ENCODE data around the gene SMC6. TPM values are rescaled to one million over a fixed set of nuclear protein-coding genes. Genes with fewer than 3 reads are reported as not detected.

Gene SMC6
- total RNA-seq, 1 donor from 2014 or later = 35.5 TPM

- FAIRE-seq = no peak
These were observed 95.9 kb downstream of the SMC6 start for GRCh38 chr2:17657759-17658158.

DNA sequence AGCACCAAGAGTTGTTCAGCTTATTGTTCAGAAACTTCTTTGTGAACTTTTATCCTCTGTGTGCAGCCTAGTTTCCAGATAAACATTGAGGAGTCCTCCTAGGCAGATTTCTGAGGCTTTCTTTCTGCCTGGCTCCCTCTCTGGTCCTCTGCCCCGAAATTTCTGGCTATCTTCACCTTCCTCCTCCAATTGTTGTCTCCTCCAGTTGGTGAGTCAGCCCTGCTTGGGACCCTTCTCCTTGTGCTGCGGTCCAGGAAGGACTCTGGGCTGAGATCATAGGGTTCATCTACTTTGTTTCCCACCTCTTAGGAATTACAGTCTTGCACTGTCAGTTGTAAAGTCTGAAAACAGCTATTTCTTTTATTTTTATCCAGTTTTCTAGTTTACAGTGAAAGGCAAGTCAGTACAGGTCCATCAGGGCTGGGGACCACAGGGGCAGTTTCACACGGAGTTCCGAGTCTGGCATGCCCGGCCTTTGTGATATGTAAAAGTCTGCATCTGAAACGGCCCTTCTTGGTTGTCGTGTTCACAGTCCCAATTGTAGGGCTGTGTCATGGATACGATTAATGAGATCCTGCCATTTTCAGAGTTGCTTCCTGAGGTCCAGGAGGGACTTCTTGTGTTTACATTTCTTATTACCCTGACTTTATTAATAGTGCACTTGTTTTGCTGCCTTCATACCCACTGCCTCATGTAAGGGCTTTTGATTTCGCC is 100.8 kb downstream of the SMC6 start:
- FAIRE-seq (no peak), DNase-seq (ENCODE audit: low spot score in 2 of 2) (no peak)

More at GRCh38 chr2:17657759-17658158, 95.9 kb downstream of the SMC6 start:
- no peak for DNase-seq (ENCODE audit: low spot score in 2 of 2)

GRCh38 chr2:17649026-17649425 is 104.6 kb downstream of the SMC6 start:
- DNase-seq (ENCODE audit: low spot score in 2 of 2) = no peak
- FAIRE-seq = no peak

DNA sequence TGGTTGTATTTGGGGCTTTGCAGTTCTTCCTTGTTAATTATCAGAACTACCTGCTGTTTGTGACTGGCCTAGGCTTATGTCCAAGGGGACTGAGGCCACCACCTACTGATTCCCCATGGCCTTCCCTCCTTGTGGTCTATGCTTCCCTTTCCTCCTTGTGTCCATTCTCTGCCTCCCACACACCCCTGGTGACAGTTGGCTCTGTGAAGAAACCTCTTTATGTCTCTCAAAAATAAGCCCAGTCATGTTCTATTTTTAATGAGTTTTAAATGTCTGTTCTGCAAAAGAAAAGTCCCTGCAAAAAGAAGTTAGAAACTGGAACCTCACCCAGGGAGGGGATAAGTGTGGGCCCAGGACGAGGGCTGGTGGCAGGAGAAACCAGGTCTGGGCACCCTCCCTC is 105.0 kb downstream of the SMC6 start:
- FAIRE-seq (no peak), DNase-seq (ENCODE audit: low spot score in 2 of 2) (no peak)

DNA sequence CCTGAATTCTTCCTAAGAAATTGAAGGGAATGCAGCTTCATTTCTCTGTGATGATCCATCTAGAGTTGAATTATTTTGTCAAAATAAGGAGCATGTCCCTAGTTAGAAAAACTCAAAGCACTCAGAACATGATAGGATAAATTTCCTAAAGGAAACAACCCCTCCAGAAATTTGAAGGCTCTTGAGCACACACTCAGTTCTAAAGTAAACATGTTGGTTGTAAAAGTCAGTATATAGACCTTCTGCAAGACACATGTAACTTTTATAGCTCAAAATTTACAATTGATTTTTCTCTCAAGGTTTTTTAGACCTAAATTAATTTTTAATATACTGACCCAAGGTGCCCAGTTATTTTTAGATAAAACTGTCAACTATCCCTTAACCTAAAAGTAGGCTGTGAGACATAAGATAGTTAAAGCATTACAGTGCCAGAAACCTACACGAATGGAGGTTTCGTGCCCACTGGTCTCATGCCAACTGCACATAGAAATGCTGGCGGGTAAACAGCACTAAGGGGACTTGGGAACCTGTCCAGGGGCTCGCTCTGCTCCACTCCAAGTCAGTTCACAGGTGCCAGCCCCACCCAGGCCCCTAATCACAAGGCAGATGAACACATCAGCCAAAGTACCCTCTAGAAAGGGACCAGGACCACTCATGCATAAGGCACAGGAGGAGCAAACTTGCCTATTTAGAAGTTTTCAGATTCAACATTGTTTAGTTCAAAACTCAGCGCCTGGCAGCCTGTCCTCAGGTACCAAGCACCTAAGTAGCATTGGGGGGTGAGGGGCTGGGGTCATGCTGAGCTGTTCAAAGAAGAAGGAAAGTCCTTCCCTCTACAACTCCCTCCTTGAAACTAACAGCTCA is 106.5 kb downstream of the SMC6 start:
- DNase-seq (ENCODE audit: low spot score in 2 of 2) (no peak), FAIRE-seq (no peak)

DNA sequence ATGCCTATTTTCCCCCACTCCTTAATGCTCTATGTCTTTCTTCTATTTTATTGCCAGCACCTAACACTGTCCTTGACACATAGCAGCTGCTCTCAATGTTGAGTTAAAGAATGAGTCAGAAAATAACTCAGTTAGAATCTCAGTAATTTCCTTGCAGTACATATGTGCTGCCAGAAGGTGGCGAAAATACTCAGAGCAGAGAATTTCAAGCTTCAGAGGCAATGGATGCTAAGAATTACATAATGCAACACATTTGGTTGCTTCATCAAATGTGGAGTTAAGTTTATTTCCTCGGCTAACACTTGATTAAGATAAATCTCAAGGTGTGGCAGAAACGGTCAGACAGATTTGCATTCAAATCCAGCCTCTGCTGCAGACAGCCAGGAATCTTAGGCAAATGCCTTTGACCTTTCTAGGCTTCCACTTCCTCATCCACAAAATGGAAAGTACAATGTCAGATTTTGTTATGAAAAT is 107.5 kb downstream of the SMC6 start:
- DNase-seq (ENCODE audit: low spot score in 2 of 2) (peak; percentile 14 to 44), FAIRE-seq (peak; percentile 95)

GRCh38 chr2:17644997-17645720 is 108.5 kb downstream of the SMC6 start:
- FAIRE-seq = no peak
- no peak for DNase-seq (ENCODE audit: low spot score in 2 of 2)

DNA sequence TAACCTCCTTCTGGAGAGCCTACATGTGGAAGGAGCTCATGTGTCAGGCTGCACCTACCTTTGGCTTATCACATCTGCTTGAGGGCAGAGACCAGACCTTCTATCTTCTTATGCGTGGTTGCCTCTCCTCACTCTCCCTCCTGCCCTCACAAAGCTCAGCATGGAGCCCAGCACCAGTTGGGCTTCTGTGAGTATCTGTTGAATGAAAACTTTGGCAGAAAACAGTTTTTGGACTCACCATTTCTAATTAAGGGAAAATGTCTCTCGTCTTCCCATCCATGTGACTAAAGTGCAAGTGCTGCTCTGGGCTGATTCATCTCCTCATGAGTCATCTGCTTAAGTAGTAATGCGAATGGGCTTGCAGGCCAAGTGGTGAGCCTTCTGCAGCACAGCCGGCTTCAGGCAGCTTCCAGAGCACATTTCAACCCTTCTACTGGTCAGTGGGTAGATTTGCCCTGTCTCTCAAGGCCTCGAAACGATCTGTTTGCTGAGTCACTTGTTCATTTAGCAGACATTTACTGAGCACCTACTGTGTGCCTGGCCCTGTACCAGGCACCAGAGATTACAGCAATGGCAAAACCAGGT is 110.5 kb downstream of the SMC6 start:
- DNase-seq (ENCODE audit: low spot score in 2 of 2) (no peak), FAIRE-seq (no peak)

DNA sequence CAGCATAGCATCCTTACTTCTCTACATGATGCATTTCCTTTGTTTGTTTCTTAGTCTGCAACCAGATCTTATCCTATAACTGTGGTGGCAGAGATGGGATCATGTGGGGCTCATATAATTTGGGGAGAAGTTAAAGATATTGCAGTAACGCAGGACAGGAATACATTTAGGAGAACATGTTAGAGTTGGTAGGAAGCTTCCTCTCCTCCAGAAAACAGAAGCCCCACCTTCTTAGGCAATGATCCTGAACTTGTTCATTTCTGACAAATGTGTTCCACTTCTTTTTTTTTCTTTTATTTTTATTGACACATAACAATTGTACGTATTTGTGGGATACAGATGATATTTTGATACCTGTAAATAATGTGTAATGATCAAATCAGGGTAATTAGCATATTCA is 113.2 kb downstream of the SMC6 start:
- FAIRE-seq = no peak

GRCh38 chr2:17638196-17638743 is 115.3 kb downstream of the SMC6 start:
- DNase-seq (ENCODE audit: low spot score in 2 of 2) = no peak
- no peak for FAIRE-seq

More for the DNA sequence above, 113.2 kb downstream of the SMC6 start:
- no peak for DNase-seq (ENCODE audit: low spot score in 2 of 2)

GRCh38 chr2:17637131-17637906 is 116.3 kb downstream of the SMC6 start:
- DNase-seq (ENCODE audit: low spot score in 2 of 2) (no peak), FAIRE-seq (no peak)

DNA sequence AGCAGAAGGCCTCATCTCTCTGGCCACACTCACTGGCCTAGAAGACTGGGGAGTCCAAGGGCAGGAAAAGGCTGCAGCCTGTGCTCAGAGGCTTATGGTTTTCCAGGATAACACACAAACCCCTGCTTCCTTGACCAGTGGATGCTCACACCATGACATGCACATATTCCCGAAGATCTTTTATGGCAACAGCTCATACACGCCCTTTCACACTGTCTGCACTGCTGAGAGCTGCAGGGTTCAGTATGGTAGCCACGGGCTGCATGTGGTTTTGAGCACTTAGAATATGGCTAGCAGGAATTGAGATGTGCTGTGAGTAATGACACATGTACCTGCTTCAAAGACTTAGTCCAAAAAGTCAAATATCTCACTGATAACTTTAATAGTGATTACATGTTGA is 117.4 kb downstream of the SMC6 start:
- DNase-seq (ENCODE audit: low spot score in 2 of 2) (no peak), FAIRE-seq (no peak)

- no peak for DNase-seq (ENCODE audit: low spot score in 2 of 2)
These were observed 118.6 kb downstream of the SMC6 start for GRCh38 chr2:17634997-17635396.

DNA sequence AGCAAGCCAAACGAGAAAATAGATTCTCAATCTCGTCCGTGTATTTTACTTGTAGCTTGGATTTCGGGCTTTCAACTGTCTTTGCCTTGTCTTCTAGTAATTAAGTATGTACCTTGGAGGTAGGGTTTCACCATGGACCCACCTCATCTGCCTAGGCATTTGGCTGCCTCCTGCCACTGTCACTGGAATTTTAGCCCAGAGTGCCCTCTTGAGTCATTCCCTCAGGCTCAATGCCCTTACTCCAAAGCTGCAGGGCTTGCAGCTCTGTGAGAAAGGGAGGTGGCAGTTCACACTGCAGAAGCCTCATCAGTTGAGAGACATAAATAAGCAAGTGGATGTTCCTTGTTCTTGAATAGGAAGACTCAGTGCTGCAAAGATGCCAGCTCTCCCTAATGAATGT is 123.5 kb downstream of the SMC6 start:
- FAIRE-seq (no peak), DNase-seq (ENCODE audit: low spot score in 2 of 2) (no peak)

More at GRCh38 chr2:17634997-17635396, 118.6 kb downstream of the SMC6 start:
- FAIRE-seq = no peak

GRCh38 chr2:17628349-17629261 is 125.0 kb downstream of the SMC6 start:
- DNase-seq (ENCODE audit: low spot score in 2 of 2) (no peak), FAIRE-seq (no peak)

DNA sequence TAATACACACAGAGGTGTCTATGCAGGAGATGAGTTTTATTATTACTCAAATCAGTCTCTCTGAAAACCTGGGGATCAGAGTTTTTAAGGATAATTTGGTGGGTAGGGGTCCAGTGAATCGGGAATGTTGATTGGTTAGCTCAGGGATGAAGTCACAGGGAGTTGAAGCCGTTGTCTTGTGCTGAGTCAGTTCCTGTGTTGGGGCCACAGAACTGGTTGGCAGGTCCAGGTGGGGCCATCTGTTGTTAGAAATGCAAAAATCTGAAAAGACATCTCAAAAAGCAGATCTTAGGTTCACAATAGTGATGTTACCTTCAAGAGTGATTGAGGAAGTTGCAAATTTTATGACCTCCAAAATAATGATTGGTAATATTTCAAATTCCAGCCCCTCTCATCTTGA is 126.2 kb downstream of the SMC6 start:
- FAIRE-seq (no peak), DNase-seq (ENCODE audit: low spot score in 2 of 2) (no peak)

- FAIRE-seq (no peak), DNase-seq (ENCODE audit: low spot score in 2 of 2) (no peak)
These were observed 126.6 kb downstream of the SMC6 start for GRCh38 chr2:17626986-17627385.

DNA sequence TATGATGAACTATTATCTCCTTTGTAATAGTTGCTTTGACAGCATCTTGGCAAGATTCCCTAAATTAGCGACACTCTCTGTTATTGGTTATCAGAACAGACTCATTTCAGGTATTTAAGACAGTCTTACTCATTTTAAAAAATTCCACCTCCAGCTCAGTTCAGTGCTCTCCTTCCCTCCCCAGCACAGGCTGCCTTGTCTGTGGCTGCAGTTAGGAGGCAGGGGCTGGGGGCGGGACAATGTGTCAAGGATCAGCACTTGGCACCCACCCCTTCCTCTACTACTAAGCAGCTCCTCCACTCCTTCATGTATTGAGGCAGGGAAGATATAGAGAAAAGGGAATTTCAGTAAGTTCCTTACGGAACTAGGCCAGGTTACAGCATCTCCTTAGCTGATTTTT is 128.2 kb downstream of the SMC6 start:
- DNase-seq (ENCODE audit: low spot score in 2 of 2) (no peak), FAIRE-seq (no peak)
